HG02885 (cell line): ENCODE measurements around the gene CYP2A7.
"Not testable (repeated sequence)": the region's sequence is repeated elsewhere in the genome, so short reads cannot be mapped to it uniquely, and the experiment has no call there.

Experiments
- ATAC-seq: cut with Tn5 transposase; IDR thresholded peaks from one replicate; pipeline ENCODE4 v1.9.1; 2021; ENCODE audit warnings: mild to moderate bottlenecking; ENCODE audit not compliant: unreplicated experiment, poor library complexity

CYP2A7 gene

GRCh38 chr19:40899964-40900363 is 17.9 kb upstream of the CYP2A7 start:
- not testable (repeated sequence) for ATAC-seq

- not testable (repeated sequence) for ATAC-seq
These were observed 15.1 kb upstream of the CYP2A7 start for GRCh38 chr19:40896843-40897789.

GRCh38 chr19:40896418-40896796 is 14.4 kb upstream of the CYP2A7 start:
- no peak for ATAC-seq

- ATAC-seq: no peak
These were observed 11.1 kb upstream of the CYP2A7 start for GRCh38 chr19:40893112-40893511.

- no peak for ATAC-seq
These were observed 7.3 kb upstream of the CYP2A7 start for GRCh38 chr19:40889366-40889765.

GRCh38 chr19:40888191-40888590 is 6.2 kb upstream of the CYP2A7 start:
- no peak for ATAC-seq

GRCh38 chr19:40884187-40884931 is 2.3 kb upstream of the CYP2A7 start:
- not testable (repeated sequence) for ATAC-seq

- not testable (repeated sequence) for ATAC-seq
These were observed 2.7 kb downstream of the CYP2A7 start for GRCh38 chr19:40879349-40879748.

- not testable (repeated sequence) for ATAC-seq
These were observed 6.5 kb downstream of the CYP2A7 start for GRCh38 chr19:40875526-40875951.

- ATAC-seq: not testable (repeated sequence)
These were observed 7.2 kb downstream of the CYP2A7 start for GRCh38 chr19:40874874-40875273.

GRCh38 chr19:40873873-40874272 is 8.2 kb downstream of the CYP2A7 start:
- ATAC-seq: not testable (repeated sequence)

- ATAC-seq: no peak
These were observed 9.8 kb downstream of the CYP2A7 start for GRCh38 chr19:40872209-40872608.

- no peak for ATAC-seq
These were observed 14.3 kb downstream of the CYP2A7 start for GRCh38 chr19:40867701-40868100.

GRCh38 chr19:40864739-40865496 is 17.1 kb downstream of the CYP2A7 start:
- ATAC-seq: not testable (repeated sequence)

- ATAC-seq: no peak
These were observed 19.2 kb downstream of the CYP2A7 start for GRCh38 chr19:40862785-40863184.

- no peak for ATAC-seq
These were observed 19.7 kb downstream of the CYP2A7 start for GRCh38 chr19:40862333-40862732.

GRCh38 chr19:40858109-40858508 is 23.9 kb downstream of the CYP2A7 start:
- no peak for ATAC-seq

GRCh38 chr19:40852467-40853152 is 29.4 kb downstream of the CYP2A7 start:
- not testable (repeated sequence) for ATAC-seq

- ATAC-seq: not testable (repeated sequence)
These were observed 31.8 kb downstream of the CYP2A7 start, which contains the start of gene CYP2A6 for GRCh38 chr19:40850277-40850676. Gene CYP2A6, minus strand, starts transcription at chr19:40850447. Its CDS starts 21 bp downstream, at chr19:40850426.

- not testable (repeated sequence) for ATAC-seq
These were observed 35.3 kb downstream of the CYP2A7 start for GRCh38 chr19:40846722-40847121.
